NOMO-1 treated with dmso at 0.1 percent for 144 hours (cell line): ENCODE measurements around the gene PGGHG.
A peak's percentile ranks its signal among the peaks of the same experiment; 100 is the strongest.

ENCODE experiments used
- DNase-seq: peaks from one replicate; lab custom pipeline; 2025; ENCODE audit not compliant: unreplicated experiment; lab: John Stamatoyannopoulos, UW

The PGGHG gene

GRCh38 chr11:288478-289397, at the start of gene PGGHG:
Gene PGGHG, plus strand, starts transcription at chr11:289126. Its CDS starts 691 bp downstream, at chr11:289817.
- DNase-seq = no peak

- no peak for DNase-seq
These were observed 48.6 kb upstream of the PGGHG start for GRCh38 chr11:240315-240714.

- DNase-seq = no peak
These were observed 47.3 kb upstream of the PGGHG start for GRCh38 chr11:241634-242033.

DNA sequence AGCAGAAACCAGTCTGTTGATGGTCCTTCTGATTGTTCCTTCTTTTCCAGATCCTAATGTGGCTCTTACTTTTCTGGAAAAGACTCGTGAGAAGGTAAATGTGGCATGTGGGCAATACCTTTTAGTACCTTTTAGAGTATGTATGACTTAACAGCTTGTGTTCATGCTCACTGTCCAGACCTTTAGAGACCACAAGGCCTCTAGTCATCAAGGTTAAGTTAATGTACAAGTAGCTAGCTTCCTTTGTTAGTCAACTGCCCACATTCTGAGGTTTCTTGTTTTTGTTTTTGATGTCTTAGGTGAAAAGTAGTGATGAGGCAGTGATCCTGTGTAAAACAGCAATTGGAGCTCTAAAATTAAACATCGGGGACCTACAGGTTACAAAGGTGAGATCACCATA, 44.5 kb upstream of the PGGHG start:
- DNase-seq = no peak

GRCh38 chr11:249062-249461, 39.9 kb upstream of the PGGHG start:
- DNase-seq = no peak

DNA sequence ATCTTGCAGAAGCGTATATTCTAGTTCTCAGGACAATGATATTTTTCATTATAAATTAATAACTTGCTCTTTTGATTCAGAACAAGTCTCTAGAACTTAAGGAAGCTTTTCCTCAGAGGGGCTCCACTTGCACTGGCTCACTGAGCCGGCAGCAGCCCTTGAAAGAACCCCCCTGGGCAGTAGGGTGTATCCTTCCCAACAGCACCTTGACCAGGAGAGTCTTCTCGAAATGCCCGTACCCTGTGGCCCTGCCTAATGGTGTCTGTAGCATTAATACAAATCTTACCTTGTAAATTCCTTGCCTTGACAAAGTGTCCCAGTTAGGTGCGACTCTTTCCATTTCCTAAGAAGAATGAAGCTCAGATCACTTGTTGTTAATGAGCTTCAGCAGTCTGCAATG, 38.7 kb upstream of the PGGHG start:
- no peak for DNase-seq

GRCh38 chr11:250740-251299, 38.1 kb upstream of the PGGHG start:
- DNase-seq = peak; percentile 27

GRCh38 chr11:251550-251949, 37.4 kb upstream of the PGGHG start:
- DNase-seq = no peak

- no peak for DNase-seq
These were observed 36.3 kb upstream of the PGGHG start for GRCh38 chr11:252666-253065.

DNA sequence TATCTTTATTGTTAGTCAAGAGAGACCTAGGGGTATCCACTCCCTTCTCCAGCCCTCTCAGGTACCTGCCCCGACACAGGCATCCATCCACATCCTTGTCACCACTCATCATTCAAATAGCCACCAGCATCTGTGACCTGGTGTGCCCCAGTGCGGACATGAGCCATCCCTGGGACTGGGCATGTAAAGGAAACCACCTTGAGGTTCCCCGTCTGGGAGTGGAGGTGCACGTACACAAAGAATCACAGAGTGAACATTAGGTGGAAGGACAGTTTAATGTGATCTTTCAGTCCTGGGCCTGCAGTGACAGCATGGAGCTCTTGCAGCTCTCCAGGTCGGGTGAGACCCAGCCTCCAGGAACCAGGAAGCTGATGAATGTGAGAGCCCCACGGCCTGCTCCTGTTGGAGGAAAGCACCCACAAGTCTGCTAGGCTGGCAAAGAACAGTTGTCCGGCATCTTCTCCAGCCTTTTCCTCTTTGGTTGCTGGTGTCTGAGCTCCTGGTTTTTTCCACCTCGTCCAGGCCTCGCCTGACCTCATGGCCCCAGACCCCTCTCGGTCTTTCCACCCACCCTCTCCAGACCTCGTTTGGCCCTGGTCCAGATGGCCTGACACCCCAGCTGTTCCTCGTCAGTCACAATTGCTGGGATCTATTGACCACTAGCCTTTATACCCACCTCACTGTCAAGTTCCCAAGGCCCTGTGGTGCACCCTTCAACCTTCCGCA, 35.6 kb upstream of the PGGHG start:
- DNase-seq = no peak

DNA sequence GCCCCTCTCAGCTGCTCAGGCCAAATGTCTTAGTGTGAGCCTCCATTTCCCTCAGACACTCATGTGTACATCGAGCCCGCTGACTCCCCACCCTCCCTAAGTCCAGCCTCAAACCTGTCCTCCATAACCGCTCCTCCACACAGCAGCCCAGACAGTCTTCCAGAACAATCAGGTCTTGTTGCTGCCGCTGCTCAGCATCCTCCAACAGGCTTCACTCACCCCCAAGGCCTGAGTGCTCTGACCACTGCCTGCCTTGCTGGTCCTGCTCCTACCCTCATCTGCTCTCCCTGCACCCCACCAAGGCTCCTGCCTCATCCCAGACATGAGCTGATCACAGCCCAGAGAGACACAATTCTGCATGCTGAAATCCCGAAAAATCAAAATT, 35.0 kb upstream of the PGGHG start:
- no peak for DNase-seq

DNA sequence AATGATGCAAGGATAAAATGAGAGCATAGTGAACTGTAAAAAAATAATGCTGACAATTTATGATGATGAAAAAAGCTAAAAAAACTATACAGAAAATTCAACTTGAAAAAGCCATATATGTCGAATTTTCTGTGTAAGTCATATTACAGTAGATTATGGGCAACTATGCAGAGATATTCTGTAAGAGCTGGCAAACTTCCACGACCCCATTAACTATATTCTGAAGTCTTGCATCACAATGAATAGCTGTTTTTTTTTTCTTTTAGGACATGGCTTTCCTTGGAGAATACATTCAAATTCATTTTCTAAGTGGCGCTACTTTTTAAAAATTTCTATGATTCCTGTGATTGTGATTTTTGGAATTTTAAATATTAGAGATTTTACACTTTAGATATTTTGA, 33.8 kb upstream of the PGGHG start:
- DNase-seq = no peak

GRCh38 chr11:255816-256215, 33.1 kb upstream of the PGGHG start:
- no peak for DNase-seq

DNA sequence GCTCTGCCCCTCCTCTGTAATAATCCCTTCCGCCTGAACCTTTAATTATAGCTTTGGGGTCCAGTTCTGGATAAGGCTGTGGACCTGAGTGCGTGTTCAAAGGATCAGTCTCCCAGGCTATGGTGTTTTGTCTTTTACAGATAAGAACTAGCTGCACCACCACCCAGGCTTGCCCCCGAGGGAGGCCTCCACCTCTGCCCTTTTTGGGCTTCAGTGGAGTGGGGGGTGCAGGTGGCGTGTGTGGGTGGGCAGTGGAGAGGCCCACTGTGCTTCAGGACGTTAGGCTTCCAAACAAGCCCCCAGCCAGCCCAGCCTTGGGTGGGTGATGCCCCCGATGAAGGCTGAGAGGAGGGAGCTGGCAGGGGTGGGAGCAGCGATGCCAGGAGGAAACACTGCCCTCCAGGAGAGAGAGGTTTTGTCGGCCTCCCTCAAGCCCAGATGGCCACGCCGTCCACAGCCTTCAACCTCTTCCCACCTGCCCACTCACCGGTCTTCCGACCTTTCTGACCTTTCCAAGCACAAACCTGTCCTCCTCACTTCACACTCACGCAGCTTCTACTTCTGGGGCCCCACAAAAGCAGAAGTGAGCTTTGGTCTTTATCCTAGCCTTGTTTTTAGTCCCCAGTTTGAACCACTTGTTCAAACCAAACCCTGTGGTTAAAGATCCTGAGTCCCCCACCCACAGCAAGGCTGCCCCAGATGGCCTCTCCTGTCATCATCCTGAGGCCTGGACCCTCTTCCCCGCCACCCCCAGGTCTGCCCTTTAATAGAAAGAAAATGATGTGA, 31.8 kb upstream of the PGGHG start:
- DNase-seq = peak; percentile 37

- no peak for DNase-seq
These were observed 31.0 kb upstream of the PGGHG start for GRCh38 chr11:257766-258493.

GRCh38 chr11:259413-259812, 29.5 kb upstream of the PGGHG start:
- no peak for DNase-seq

GRCh38 chr11:261624-262023, 27.3 kb upstream of the PGGHG start:
- no peak for DNase-seq

DNA sequence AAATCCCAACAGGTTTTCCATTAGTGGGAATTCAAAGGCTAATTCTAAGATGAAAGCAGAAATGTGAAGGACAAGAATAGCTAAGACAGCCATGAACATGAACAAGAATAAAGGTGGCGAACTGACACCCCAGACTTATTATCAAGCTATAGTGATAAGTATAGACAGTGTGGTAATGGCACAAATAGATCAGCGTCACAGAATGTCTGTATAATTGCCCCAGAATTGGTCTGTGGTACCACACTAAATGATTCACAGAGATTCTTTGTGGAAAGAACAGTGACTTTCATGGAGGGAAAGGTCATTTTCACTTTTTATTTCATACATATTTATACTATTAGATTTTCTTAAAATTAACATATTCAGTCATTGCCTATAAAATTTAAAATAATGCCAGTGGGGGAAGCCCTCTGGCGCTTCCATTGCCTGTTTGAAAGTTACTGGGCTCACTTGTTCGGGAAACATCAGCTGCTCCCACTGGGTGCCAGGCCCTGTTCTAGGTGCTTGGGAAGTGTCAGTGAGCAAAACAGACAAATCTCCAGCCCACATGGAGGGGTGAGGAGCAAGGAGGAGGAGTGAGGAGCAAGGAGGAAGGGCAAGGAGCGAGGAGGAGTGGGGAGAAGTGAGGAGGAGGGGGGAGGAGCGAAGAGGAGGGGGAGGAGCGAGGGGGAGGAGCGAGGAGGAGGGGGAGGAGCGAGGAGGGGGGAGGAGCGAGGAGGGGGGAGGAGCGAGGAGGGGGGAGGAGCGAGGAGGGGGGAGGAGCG, 22.1 kb upstream of the PGGHG start:
- no peak for DNase-seq

- no peak for DNase-seq
These were observed 21.4 kb upstream of the PGGHG start for GRCh38 chr11:267491-267994.

GRCh38 chr11:268716-269145, 20.2 kb upstream of the PGGHG start:
- peak; percentile 88 for DNase-seq
